ENCODE results near the gene ARHGAP40. TPM values are rescaled to one million over a fixed set of nuclear protein-coding genes. Genes with fewer than 3 reads are reported as not detected.

The ARHGAP40 gene
- total and polyA plus RNA-seq, 2 of the 4 experiments (the other 2 are of a cell fraction), result not detected

GRCh38 chr20:38589351-38589750, 12.3 kb upstream of the ARHGAP40 start:
- H3K4me1 ChIP-seq (ENCODE audit: control insufficient read depth, insufficient read depth, low read length), result no peaks in the 10 kb centered on the region
- H2BK5ac ChIP-seq (ENCODE audit: low read depth, low read length, poor library complexity, severe bottlenecking), result no peak overlapping the region
- H3K36me3 ChIP-seq (ENCODE audit: control insufficient read depth, insufficient read depth, low read length), result no peaks in the 10 kb centered on the region
- POLR2A ChIA-PET (ENCODE audit: unreplicated experiment), result no interaction called here
- H4K20me1 ChIP-seq (ENCODE audit: insufficient read depth, low read length), result no peaks in the 10 kb centered on the region
- H3K79me1 ChIP-seq (ENCODE audit: low read depth in 1 of 2, low read length in 2 of 2), result no peaks in the 10 kb centered on the region
- no peak overlapping the region for H2BK120ac ChIP-seq (ENCODE audit: low read depth, low read length)
- no peaks in the 10 kb centered on the region for H3K9me1 ChIP-seq (ENCODE audit: insufficient read depth, low read length)
- 64% methylated on average over 3 of the region's 4 CpGs; no CpG with 5 or more reads in 1 of the 2 experiments for WGBS, 2 experiments (ENCODE audit: extremely low coverage in 2 of 2, insufficient read length in 1 of 2)
- H3K4me3 ChIP-seq (ENCODE audit: insufficient read depth, low read depth, low read length), result no peak overlapping the region
- no peak overlapping the region for H3K4me2 ChIP-seq (ENCODE audit: low read depth, low read length)
- intact Hi-C loops (cut with micrococcal nuclease), result no loop called here
- H3K9me3 ChIP-seq (ENCODE audit: control insufficient read depth, insufficient read depth, low read length), result no peaks in the 10 kb centered on the region
- no peak overlapping the region for H3K27ac ChIP-seq (ENCODE audit: insufficient read depth, low read length)
- H2BK15ac ChIP-seq (ENCODE audit: low read depth, low read length), result no peak overlapping the region
- peaks cover 21% of the 10 kb centered on the region for H3K27me3 ChIP-seq (ENCODE audit: control insufficient read depth, insufficient read depth, low read length)
- ATAC-seq (ENCODE audit: low read depth) (no peak), DNase-seq (no peak)
- no peak overlapping the region for H3K9ac ChIP-seq (ENCODE audit: low read depth, low read length)
- CTCF ChIA-PET, result no interaction called here
- no peak overlapping the region for H3K4ac ChIP-seq (ENCODE audit: low read depth, low read length)
- H4K8ac ChIP-seq (ENCODE audit: low read depth in 2 of 2, low read length in 2 of 2), result no peak overlapping the region
- no peak overlapping the region for H2AK5ac ChIP-seq (ENCODE audit: low read depth, low read length)
- dilution Hi-C loops (cut with HindIII; ENCODE audit: low sequenced_read_pairs, unreplicated experiment), result no loop called here
- no peak overlapping the region for H4K91ac ChIP-seq (ENCODE audit: insufficient read depth, low read depth, low read length)
- H2AK9ac ChIP-seq (replicated peaks; ENCODE audit: low read depth, low read length, poor library complexity), result no peak overlapping the region
- in situ Hi-C loops (cut with MboI; ENCODE audit: low sequenced_read_pairs), result no loop called here
- H3K18ac ChIP-seq (ENCODE audit: low read depth, low read length), result no peak overlapping the region
- no peak overlapping the region for H2BK20ac ChIP-seq (ENCODE audit: low read depth, low read length)
- no peak overlapping the region for H3K14ac ChIP-seq (replicated peaks; ENCODE audit: low read depth, low read length)
- peak overlapping the region; percentile 27 for H2AFZ ChIP-seq (replicated peaks; ENCODE audit: low read length, poor library complexity)
- H3K23ac ChIP-seq (ENCODE audit: low read depth, low read length), result no peak overlapping the region
- H4K5ac ChIP-seq (ENCODE audit: low read depth, low read length), result no peak overlapping the region
- no peak overlapping the region for H3K56ac ChIP-seq (ENCODE audit: extremely low read depth, insufficient read depth, low read length)
- no TSS peak for BruUV-seq (replicated peaks)
- no peak for TF ChIP-seq RCOR1 (IDR thresholded peaks at IDR 0.05; ENCODE audit: insufficient replicate concordance, low read length)
- TF ChIP-seq CTCF (conservative IDR thresholded peaks at IDR 0.05; ENCODE audit: low read depth, low read length), result no peak
- no peak for TF ChIP-seq SMC3 (IDR thresholded peaks at IDR 0.05; ENCODE audit: low read depth, low read length)
- TF ChIP-seq MAZ (IDR thresholded peaks at IDR 0.05; ENCODE audit: borderline replicate concordance, low read depth, low read length), result no peak
- no peak for TF ChIP-seq BHLHE40 (IDR thresholded peaks at IDR 0.05; ENCODE audit: low read depth, low read length)
- TF ChIP-seq POLR2A (IDR thresholded peaks at IDR 0.05; ENCODE audit: low read depth, low read length), result no peak
- TF ChIP-seq FOS (IDR thresholded peaks at IDR 0.05; ENCODE audit: low read depth, low read length), result no peak
- no peak for TF ChIP-seq USF2 (IDR thresholded peaks at IDR 0.05; ENCODE audit: low read depth, low read length)
- TF ChIP-seq MXI1 (IDR thresholded peaks at IDR 0.05; ENCODE audit: borderline replicate concordance, low read depth, low read length), result no peak
- TF ChIP-seq CEBPB (IDR thresholded peaks at IDR 0.05; ENCODE audit: low read depth, low read length), result no peak
- TF ChIP-seq ELK1 (IDR thresholded peaks at IDR 0.05; ENCODE audit: borderline replicate concordance, low read depth, low read length), result no peak
- TF ChIP-seq MAFK (IDR thresholded peaks at IDR 0.05; ENCODE audit: low read depth, low read length), result no peak
- TF ChIP-seq NFE2L2 (IDR thresholded peaks at IDR 0.05; ENCODE audit: low read depth, low read length), result no peak
- TF ChIP-seq RAD21 (IDR thresholded peaks at IDR 0.05; ENCODE audit: low read length), result no peak

All from IMR-90 (cell line).